Suprapubic skin (tissue), 4 donors: ENCODE measurements around the gene NEU1.

ENCODE experiments used
- EP300 ChIP-seq: sonication (generic); formaldehyde crosslinking; IDR thresholded peaks from one replicate; pipeline ENCODE4 v1.6.1; 2017; ENCODE audit warnings: antibody characterized with exemption
- POLR2A ChIP-seq, 2 donors: fragments of 450-650 bp; IDR thresholded peaks; one replicate each; pipeline ENCODE4 v1.6.1; 2017; ENCODE audit warnings: antibody characterized with exemption in 2 of 2, mild to moderate bottlenecking in 2 of 2, moderate library complexity in 2 of 2
- POLR2AphosphoS5 ChIP-seq, 3 donors: sonication (generic); formaldehyde crosslinking; IDR thresholded peaks; one replicate each; pipeline ENCODE4 v1.6.1; 2017; ENCODE audit warnings: antibody characterized with exemption in 3 of 3
- TF ChIP-seq, protein P1 (sequence below), 2 donors: fragments of 200-600 bp in 1 of 2; fragments of 450-650 bp in 1 of 2; sonication (generic) in 1 of 2; IDR thresholded peaks; one replicate each; pipeline ENCODE4 v1.5.1; 2016 to 2019; ENCODE audit warnings: antibody characterized with exemption in 2 of 2, mild to moderate bottlenecking in 1 of 2, moderate library complexity in 1 of 2

DNA sequence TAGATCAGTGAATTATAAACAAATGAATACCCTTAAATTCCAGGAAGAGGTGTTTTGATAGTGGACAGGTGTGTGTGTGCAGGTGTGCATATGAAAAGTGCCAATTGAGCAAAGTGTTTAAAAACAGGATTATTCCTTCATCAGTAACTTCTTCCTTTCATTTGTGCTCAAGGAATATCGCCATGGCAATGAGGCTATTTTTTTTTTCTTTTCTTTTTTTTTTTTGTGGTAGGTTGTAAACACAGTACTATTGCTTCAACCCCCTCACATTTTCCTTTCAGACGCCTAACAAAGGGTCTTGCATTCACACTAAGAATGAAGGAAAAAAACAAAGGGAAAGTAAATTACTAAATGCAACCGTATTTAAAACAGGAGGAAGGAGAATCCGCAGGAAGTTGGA is 37.1 kb downstream of the NEU1 start:
- no peak for TF ChIP-seq POLR2AphosphoS5 (IDR thresholded peaks at IDR 0.05)
- TF ChIP-seq, protein P1, sequence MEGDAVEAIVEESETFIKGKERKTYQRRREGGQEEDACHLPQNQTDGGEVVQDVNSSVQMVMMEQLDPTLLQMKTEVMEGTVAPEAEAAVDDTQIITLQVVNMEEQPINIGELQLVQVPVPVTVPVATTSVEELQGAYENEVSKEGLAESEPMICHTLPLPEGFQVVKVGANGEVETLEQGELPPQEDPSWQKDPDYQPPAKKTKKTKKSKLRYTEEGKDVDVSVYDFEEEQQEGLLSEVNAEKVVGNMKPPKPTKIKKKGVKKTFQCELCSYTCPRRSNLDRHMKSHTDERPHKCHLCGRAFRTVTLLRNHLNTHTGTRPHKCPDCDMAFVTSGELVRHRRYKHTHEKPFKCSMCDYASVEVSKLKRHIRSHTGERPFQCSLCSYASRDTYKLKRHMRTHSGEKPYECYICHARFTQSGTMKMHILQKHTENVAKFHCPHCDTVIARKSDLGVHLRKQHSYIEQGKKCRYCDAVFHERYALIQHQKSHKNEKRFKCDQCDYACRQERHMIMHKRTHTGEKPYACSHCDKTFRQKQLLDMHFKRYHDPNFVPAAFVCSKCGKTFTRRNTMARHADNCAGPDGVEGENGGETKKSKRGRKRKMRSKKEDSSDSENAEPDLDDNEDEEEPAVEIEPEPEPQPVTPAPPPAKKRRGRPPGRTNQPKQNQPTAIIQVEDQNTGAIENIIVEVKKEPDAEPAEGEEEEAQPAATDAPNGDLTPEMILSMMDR (IDR thresholded peaks at IDR 0.05) = no peak
- TF ChIP-seq POLR2A (IDR thresholded peaks at IDR 0.05) = no peak
- TF ChIP-seq EP300 = no peak
